Nephron (organoid): ENCODE data around the gene ENPP3.

Experiments used
- H3K27ac Mint-ChIP-seq, 3 experiments: 2 replicates each; pipeline ENCODE4 v1.8.0; 2020; ENCODE audit warnings: mixed read lengths in 3 of 3, mild to moderate bottlenecking in 2 of 3, moderate library complexity in 1 of 3
- H3K27me3 Mint-ChIP-seq: 2 replicates; pipeline ENCODE4 v1.8.0; 2021; ENCODE audit warnings: low read depth, mild to moderate bottlenecking, moderate library complexity, mixed read lengths
- H3K36me3 Mint-ChIP-seq: 2 replicates; pipeline ENCODE4 v1.8.0; 2020; ENCODE audit warnings: low read depth, mixed read lengths
- H3K4me1 Mint-ChIP-seq: 2 replicates; pipeline ENCODE4 v1.8.0; 2020; ENCODE audit warnings: mixed read lengths
- H3K4me3 Mint-ChIP-seq, 3 experiments: 2 replicates each; pipeline ENCODE4 v1.8.0; 2020; ENCODE audit warnings: mild to moderate bottlenecking in 3 of 3, mixed read lengths in 3 of 3, moderate library complexity in 2 of 3
- H3K9me3 Mint-ChIP-seq: 2 replicates; pipeline ENCODE4 v1.8.0; 2020; ENCODE audit warnings: mixed read lengths
- TF ChIP-seq, protein P1 (sequence below), 3 experiments: fragments of 200-600 bp; sonication (generic); IDR thresholded peaks; one replicate each; pipeline ENCODE4 v1.5.0; 2021; ENCODE audit warnings: antibody characterized with exemption in 3 of 3; ENCODE audit not compliant: unreplicated experiment in 3 of 3

ENPP3 gene

DNA sequence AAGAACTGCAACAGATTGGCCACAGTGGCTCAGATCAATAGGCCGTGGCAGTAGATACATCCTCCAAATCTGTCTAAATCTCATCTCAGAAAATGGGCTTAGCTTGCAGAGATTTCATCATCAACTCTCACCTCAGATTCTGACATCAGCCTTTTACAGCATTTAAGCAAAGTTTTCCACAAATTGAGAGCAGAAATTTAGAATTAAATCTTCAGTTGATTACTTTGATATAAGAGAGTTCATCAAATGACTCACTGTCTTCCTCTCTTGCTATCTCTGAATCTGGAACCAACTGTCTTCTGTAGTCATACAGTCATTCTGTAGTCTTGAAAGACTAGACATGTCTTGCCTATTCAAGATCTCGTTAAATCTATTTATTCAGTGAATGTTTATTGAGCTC is 118.9 kb downstream of the ENPP3 start:
- TF ChIP-seq, protein P1, sequence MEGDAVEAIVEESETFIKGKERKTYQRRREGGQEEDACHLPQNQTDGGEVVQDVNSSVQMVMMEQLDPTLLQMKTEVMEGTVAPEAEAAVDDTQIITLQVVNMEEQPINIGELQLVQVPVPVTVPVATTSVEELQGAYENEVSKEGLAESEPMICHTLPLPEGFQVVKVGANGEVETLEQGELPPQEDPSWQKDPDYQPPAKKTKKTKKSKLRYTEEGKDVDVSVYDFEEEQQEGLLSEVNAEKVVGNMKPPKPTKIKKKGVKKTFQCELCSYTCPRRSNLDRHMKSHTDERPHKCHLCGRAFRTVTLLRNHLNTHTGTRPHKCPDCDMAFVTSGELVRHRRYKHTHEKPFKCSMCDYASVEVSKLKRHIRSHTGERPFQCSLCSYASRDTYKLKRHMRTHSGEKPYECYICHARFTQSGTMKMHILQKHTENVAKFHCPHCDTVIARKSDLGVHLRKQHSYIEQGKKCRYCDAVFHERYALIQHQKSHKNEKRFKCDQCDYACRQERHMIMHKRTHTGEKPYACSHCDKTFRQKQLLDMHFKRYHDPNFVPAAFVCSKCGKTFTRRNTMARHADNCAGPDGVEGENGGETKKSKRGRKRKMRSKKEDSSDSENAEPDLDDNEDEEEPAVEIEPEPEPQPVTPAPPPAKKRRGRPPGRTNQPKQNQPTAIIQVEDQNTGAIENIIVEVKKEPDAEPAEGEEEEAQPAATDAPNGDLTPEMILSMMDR (IDR thresholded peaks at IDR 0.05; ENCODE audit: unreplicated experiment in 3 of 3) = no peak
- H3K27ac Mint-ChIP-seq = no peak overlapping the region
- no peaks in the 10 kb centered on the region for H3K9me3 Mint-ChIP-seq
- no peaks in the 10 kb centered on the region for H3K27me3 Mint-ChIP-seq
- H3K4me3 Mint-ChIP-seq = no peak overlapping the region
- H3K36me3 Mint-ChIP-seq = no peaks in the 10 kb centered on the region
- peaks cover 4% of the 10 kb centered on the region for H3K4me1 Mint-ChIP-seq

DNA sequence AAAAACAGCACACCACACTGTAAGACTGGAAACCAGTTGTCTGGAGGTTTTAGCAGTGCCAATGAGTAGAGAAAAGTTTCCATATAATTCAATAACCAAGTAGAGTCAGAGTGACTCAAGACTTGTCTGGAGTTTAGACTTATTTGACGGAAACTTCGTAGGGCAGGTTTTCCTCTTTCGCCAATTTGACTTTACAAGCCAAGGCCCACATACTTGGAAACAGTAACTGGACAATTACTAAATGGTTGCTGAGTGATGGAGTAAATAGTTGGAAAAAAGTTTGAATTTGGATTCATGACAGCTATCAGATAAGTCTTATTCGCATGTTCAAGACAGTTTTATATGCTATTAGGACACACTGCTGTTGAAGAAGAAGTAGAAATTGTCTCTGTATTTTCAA is 121.8 kb downstream of the ENPP3 start:
- Mint-ChIP-seq H3K36me3 (no peaks in the 10 kb centered on the region), H3K4me1 (peaks cover 4% of the 10 kb centered on the region), H3K9me3 (no peaks in the 10 kb centered on the region), H3K27me3 (no peaks in the 10 kb centered on the region), H3K4me3 (no peak overlapping the region), H3K27ac (no peak overlapping the region)
- TF ChIP-seq, protein P1 (IDR thresholded peaks at IDR 0.05; ENCODE audit: unreplicated experiment in 3 of 3) = no peak

DNA sequence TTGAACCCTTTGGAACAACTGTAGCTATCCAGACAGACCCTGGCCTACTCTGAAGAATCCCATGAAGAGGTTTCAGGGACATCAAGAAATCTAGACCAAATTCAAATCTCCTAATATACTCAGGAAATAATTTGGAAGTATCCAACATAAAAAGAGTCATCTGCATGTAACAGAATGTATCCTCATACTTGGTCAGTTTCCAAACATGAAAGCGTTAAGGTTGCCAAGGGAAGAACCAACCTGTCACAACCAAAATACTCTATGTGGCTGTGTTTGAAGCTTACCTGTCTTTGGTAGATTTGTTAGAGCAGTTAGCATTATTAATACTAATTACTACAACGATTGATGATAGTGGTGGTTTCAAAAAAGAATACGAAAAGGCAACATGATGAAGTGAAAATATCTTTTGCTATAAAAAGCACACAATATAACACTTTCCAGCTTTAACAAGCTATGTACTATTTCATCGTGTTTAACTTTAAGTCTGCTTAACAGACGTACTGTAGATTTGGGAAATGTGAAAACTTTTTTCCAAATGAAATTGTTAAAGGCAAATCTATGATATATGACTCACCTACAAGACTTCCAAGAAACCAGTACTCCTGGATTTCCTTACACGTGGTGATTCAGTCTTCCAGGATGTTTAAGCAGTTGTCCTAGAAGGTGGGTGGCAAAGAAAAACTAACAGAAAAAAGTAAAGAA is 124.1 kb downstream of the ENPP3 start:
- Mint-ChIP-seq H3K4me3 (no peak overlapping the region), H3K27me3 (no peaks in the 10 kb centered on the region), H3K4me1 (peaks cover 4% of the 10 kb centered on the region), H3K9me3 (no peaks in the 10 kb centered on the region), H3K27ac (no peak overlapping the region), H3K36me3 (no peaks in the 10 kb centered on the region)
- TF ChIP-seq, protein P1 (IDR thresholded peaks at IDR 0.05; ENCODE audit: unreplicated experiment in 3 of 3) = no peak

DNA sequence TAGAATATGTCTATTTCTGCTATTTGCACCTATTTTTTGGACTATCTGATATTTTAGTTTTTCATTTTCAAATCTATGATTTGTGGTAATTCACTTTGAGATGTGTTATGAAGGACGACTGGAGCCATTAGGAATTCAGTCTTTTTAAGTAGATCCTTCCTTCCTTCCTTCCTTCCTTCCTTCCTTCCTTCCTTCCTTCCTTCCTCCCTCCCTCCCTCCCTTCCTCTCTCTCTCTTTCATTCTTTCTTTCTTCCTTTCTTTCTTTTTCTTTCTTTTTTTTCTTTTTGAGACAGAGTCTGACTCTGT is 124.6 kb downstream of the ENPP3 start:
- TF ChIP-seq, protein P1 (IDR thresholded peaks at IDR 0.05; ENCODE audit: unreplicated experiment in 3 of 3) = no peak
- Mint-ChIP-seq H3K4me1 (peaks cover 4% of the 10 kb centered on the region), H3K36me3 (no peaks in the 10 kb centered on the region), H3K27ac (no peak overlapping the region), H3K9me3 (no peaks in the 10 kb centered on the region), H3K27me3 (no peaks in the 10 kb centered on the region), H3K4me3 (no peak overlapping the region)

DNA sequence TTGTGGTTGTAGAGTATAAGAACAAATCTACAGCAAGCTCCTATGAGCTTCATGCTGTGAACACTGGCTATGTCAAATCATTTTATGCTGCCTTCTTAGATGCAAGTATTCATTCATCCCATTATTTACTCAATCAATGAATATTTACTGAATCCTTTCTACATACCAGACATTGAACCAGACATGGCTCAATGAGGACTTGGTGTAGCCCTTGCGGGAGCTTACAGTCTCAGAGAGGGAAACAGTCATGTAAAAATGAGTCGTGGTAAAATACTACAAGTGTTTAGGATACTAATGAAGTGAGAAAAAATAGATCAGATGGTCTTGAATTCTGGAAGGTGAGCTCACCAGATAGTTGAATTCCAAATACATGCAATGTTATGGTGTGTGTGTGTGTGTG is 125.9 kb downstream of the ENPP3 start:
- H3K27me3 Mint-ChIP-seq = no peaks in the 10 kb centered on the region
- H3K4me1 Mint-ChIP-seq = peaks cover 4% of the 10 kb centered on the region
- H3K4me3 Mint-ChIP-seq = no peak overlapping the region
- no peaks in the 10 kb centered on the region for H3K36me3 Mint-ChIP-seq
- no peaks in the 10 kb centered on the region for H3K9me3 Mint-ChIP-seq
- TF ChIP-seq, protein P1 (IDR thresholded peaks at IDR 0.05; ENCODE audit: unreplicated experiment in 3 of 3) = no peak
- no peak overlapping the region for H3K27ac Mint-ChIP-seq

DNA sequence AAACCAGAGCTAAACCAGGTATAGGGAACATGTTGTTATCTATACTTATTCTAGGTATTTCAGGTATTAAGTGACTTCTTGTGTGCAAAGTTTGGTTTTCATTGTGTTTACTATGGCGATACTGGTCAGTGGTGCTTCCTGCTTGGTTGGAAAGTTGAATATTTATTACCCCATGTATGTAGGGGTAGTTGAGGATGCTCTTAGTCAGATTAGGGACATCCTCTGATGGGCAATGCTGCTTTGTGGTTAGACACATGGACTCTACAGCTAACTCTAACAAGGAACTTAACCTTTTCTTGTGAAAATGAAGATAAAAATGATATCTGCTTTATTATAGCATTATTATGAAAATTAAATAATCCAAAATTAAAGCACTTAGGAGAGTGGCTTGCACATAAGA is 126.6 kb downstream of the ENPP3 start:
- no peaks in the 10 kb centered on the region for H3K27me3 Mint-ChIP-seq
- peaks cover 4% of the 10 kb centered on the region for H3K4me1 Mint-ChIP-seq
- H3K9me3 Mint-ChIP-seq = no peaks in the 10 kb centered on the region
- TF ChIP-seq, protein P1 (IDR thresholded peaks at IDR 0.05; ENCODE audit: unreplicated experiment in 3 of 3) = no peak
- no peak overlapping the region for H3K27ac Mint-ChIP-seq
- no peaks in the 10 kb centered on the region for H3K36me3 Mint-ChIP-seq
- H3K4me3 Mint-ChIP-seq = no peak overlapping the region
